ENCODE results near the gene SRGAP3.

SRGAP3 gene

GRCh38 chr3:9208605-9209152 is 40.8 kb downstream of the SRGAP3 start:
- no peak for TF ChIP-seq ZFX (IDR thresholded peaks at IDR 0.05)
- TF ChIP-seq CTCF (conservative IDR thresholded peaks at IDR 0.05) = no peak
- H3K27ac ChIP-seq = no peak overlapping the region

GRCh38 chr3:9207116-9207763 is 42.2 kb downstream of the SRGAP3 start:
- TF ChIP-seq ZFX (IDR thresholded peaks at IDR 0.05) (no peak), CTCF (conservative IDR thresholded peaks at IDR 0.05) (no peak)
- H3K27ac ChIP-seq = no peak overlapping the region

GRCh38 chr3:9206287-9206686 is 43.2 kb downstream of the SRGAP3 start:
- no peak for TF ChIP-seq ZFX (IDR thresholded peaks at IDR 0.05)
- no peak for TF ChIP-seq CTCF (conservative IDR thresholded peaks at IDR 0.05)
- H3K27ac ChIP-seq = no peak overlapping the region

- H3K27ac ChIP-seq = no peak overlapping the region
- no peak for TF ChIP-seq ZFX (IDR thresholded peaks at IDR 0.05)
- TF ChIP-seq CTCF (conservative IDR thresholded peaks at IDR 0.05) = no peak
Measured at GRCh38 chr3:9205345-9206143, 43.9 kb downstream of the SRGAP3 start.

- no peak overlapping the region for H3K27ac ChIP-seq
- TF ChIP-seq CTCF (conservative IDR thresholded peaks at IDR 0.05) (no peak), ZFX (IDR thresholded peaks at IDR 0.05) (no peak)
Measured at GRCh38 chr3:9204253-9204992, 45.0 kb downstream of the SRGAP3 start.

- no peak overlapping the region for H3K27ac ChIP-seq
- no peak for TF ChIP-seq CTCF (conservative IDR thresholded peaks at IDR 0.05)
- no peak for TF ChIP-seq ZFX (IDR thresholded peaks at IDR 0.05)
Measured at GRCh38 chr3:9203317-9203716, 46.1 kb downstream of the SRGAP3 start.

All from C4-2B (cell line).